GM21367 (cell line): Measurements from ENCODE around the gene RGS3.
A peak's percentile ranks its signal among the peaks of the same experiment; 100 is the strongest.

ENCODE experiments used
- ATAC-seq: cut with Tn5 transposase; IDR thresholded peaks from one replicate; pipeline ENCODE4 v1.9.1; 2021; ENCODE audit not compliant: unreplicated experiment

Gene RGS3

GRCh38 chr9:113509463-113509862 is 45.9 kb downstream of the RGS3 start:
- no peak for ATAC-seq

- ATAC-seq, result no peak
Measured at GRCh38 chr9:113511047-113511521, 47.6 kb downstream of the RGS3 start.

GRCh38 chr9:113511856-113512761 is 48.6 kb downstream of the RGS3 start:
- peak; percentile 32 for ATAC-seq

GRCh38 chr9:113513111-113513510 is 49.6 kb downstream of the RGS3 start:
- no peak for ATAC-seq

- ATAC-seq, result no peak
Measured at GRCh38 chr9:113513536-113513935, 50.0 kb downstream of the RGS3 start.

- ATAC-seq, result no peak
Measured at GRCh38 chr9:113514061-113514460, 50.5 kb downstream of the RGS3 start.

GRCh38 chr9:113514748-113515147 is 51.2 kb downstream of the RGS3 start:
- ATAC-seq, result no peak

- ATAC-seq, result no peak
Measured at GRCh38 chr9:113515862-113516261, 52.3 kb downstream of the RGS3 start.

- ATAC-seq, result peak; percentile 88
Measured at GRCh38 chr9:113516840-113517577, 53.5 kb downstream of the RGS3 start.

- no peak for ATAC-seq
Measured at GRCh38 chr9:113519426-113520108, 56.0 kb downstream of the RGS3 start.

- no peak for ATAC-seq
Measured at GRCh38 chr9:113520109-113520642, 56.6 kb downstream of the RGS3 start.

- no peak for ATAC-seq
Measured at GRCh38 chr9:113521693-113522255, 58.2 kb downstream of the RGS3 start.

- no peak for ATAC-seq
Measured at GRCh38 chr9:113522419-113522818, 58.9 kb downstream of the RGS3 start.

GRCh38 chr9:113522858-113523257 is 59.3 kb downstream of the RGS3 start:
- ATAC-seq, result no peak

- peak; percentile 84 for ATAC-seq
Measured at GRCh38 chr9:113523421-113524141, 60.1 kb downstream of the RGS3 start.

GRCh38 chr9:113524468-113524867 is 60.9 kb downstream of the RGS3 start:
- ATAC-seq, result no peak

- no peak for ATAC-seq
Measured at GRCh38 chr9:113525205-113525604, 61.7 kb downstream of the RGS3 start.

GRCh38 chr9:113525831-113526230 is 62.3 kb downstream of the RGS3 start:
- no peak for ATAC-seq

- ATAC-seq, result no peak
Measured at GRCh38 chr9:113526231-113526746, 62.8 kb downstream of the RGS3 start.

- ATAC-seq, result no peak
Measured at GRCh38 chr9:113526841-113527240, 63.3 kb downstream of the RGS3 start.
